Calu3 (cell line): ENCODE data around the gene RPL21. TPM values are rescaled to one million over a fixed set of nuclear protein-coding genes. Genes with fewer than 3 reads are reported as not detected.

ENCODE experiments used
- BruUV-seq: library from RNA; stranded (reverse); fragments of 400-500 nt; replicated peaks from 2 replicates; lab custom pipeline; 2021; lab: Mats Ljungman, UMichigan
- CTCF ChIA-PET: fragments of 300-600 bp; sonication (Branson Sonifier 250); formaldehyde crosslinking; loops from one replicate; lab custom pipeline; 2022; ENCODE audit warnings: antibody characterized with exemption; lab: Charles Lee
- DNase-seq: peaks from one replicate; pipeline ENCODE4 v3.0.0; 2022
- H3K27ac Mint-ChIP-seq: one replicate; pipeline ENCODE4 v1.8.0; 2022; ENCODE audit warnings: mixed read lengths; ENCODE audit not compliant: unreplicated experiment
- H3K27me3 Mint-ChIP-seq: one replicate; pipeline ENCODE4 v1.8.0; 2022; ENCODE audit warnings: mixed read lengths; ENCODE audit not compliant: unreplicated experiment
- H3K36me3 Mint-ChIP-seq: one replicate; pipeline ENCODE4 v1.8.0; 2022; ENCODE audit warnings: mild to moderate bottlenecking, moderate library complexity, mixed read lengths; ENCODE audit not compliant: insufficient read depth, unreplicated experiment
- H3K4me1 Mint-ChIP-seq: one replicate; pipeline ENCODE4 v1.8.0; 2022; ENCODE audit warnings: mild to moderate bottlenecking, low read depth, mixed read lengths; ENCODE audit not compliant: unreplicated experiment
- H3K4me3 Mint-ChIP-seq: one replicate; pipeline ENCODE4 v1.8.0; 2022; ENCODE audit warnings: mild to moderate bottlenecking, low read depth, moderate library complexity, mixed read lengths; ENCODE audit not compliant: unreplicated experiment
- H3K9me3 Mint-ChIP-seq: one replicate; pipeline ENCODE4 v1.8.0; 2022; ENCODE audit warnings: low read depth, mixed read lengths; ENCODE audit not compliant: unreplicated experiment
- intact Hi-C: fragments of 100-400 bp; cut with micrococcal nuclease; formaldehyde crosslinking; loops from one replicate; pipeline ENCODE4 v1.10.0; 2022; ENCODE audit not compliant: unreplicated experiment
- total RNA-seq: library from RNA; stranded (reverse); gene quantifications from 2 replicates; pipeline ENCODE4 v1.2.3, GENCODE V29; 2022
- TF ChIP-seq, protein P1 (sequence below): fragments of 200-600 bp; IDR thresholded peaks from one replicate; pipeline ENCODE4 v1.8.0; 2022; ENCODE audit warnings: antibody characterized with exemption; ENCODE audit not compliant: unreplicated experiment

RPL21 gene
- total RNA-seq, 1 experiment from 2014 or later, result 434 TPM

GRCh38 chr13:27233964-27234363 lies 17.4 kb upstream of the RPL21 start:
- intact Hi-C loops, result no loop called here
- BruUV-seq, result no TSS peak
- Mint-ChIP-seq H3K36me3 (no peaks in the 10 kb centered on the region), H3K4me1 (no peaks in the 10 kb centered on the region), H3K27me3 (no peaks in the 10 kb centered on the region), H3K4me3 (no peak overlapping the region), H3K27ac (no peak overlapping the region), H3K9me3 (peaks cover 3% of the 10 kb centered on the region)
- CTCF ChIA-PET, result no interaction called here
- no peak for DNase-seq
- TF ChIP-seq, protein P1, sequence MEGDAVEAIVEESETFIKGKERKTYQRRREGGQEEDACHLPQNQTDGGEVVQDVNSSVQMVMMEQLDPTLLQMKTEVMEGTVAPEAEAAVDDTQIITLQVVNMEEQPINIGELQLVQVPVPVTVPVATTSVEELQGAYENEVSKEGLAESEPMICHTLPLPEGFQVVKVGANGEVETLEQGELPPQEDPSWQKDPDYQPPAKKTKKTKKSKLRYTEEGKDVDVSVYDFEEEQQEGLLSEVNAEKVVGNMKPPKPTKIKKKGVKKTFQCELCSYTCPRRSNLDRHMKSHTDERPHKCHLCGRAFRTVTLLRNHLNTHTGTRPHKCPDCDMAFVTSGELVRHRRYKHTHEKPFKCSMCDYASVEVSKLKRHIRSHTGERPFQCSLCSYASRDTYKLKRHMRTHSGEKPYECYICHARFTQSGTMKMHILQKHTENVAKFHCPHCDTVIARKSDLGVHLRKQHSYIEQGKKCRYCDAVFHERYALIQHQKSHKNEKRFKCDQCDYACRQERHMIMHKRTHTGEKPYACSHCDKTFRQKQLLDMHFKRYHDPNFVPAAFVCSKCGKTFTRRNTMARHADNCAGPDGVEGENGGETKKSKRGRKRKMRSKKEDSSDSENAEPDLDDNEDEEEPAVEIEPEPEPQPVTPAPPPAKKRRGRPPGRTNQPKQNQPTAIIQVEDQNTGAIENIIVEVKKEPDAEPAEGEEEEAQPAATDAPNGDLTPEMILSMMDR, result no peak

- TF ChIP-seq, protein P1, result no peak
- no peak for DNase-seq
- H3K27ac Mint-ChIP-seq, result no peak overlapping the region
- peaks cover 3% of the 10 kb centered on the region for H3K9me3 Mint-ChIP-seq
- H3K4me3 Mint-ChIP-seq, result no peak overlapping the region
- CTCF ChIA-PET, result interaction anchor here (0.7 kb wide), 2 partner anchors 44 to 1002 kb away, joined by 4 to 5 read pairs; no protein-coding TSS in a partner anchor
- H3K27me3 Mint-ChIP-seq, result no peaks in the 10 kb centered on the region
- intact Hi-C loops, result no loop called here
- BruUV-seq, result no TSS peak
- H3K4me1 Mint-ChIP-seq, result no peaks in the 10 kb centered on the region
- no peaks in the 10 kb centered on the region for H3K36me3 Mint-ChIP-seq
These were observed 14.9 kb upstream of the RPL21 start for GRCh38 chr13:27236478-27236877.

- Mint-ChIP-seq H3K4me3 (no peak overlapping the region), H3K27me3 (no peaks in the 10 kb centered on the region), H3K36me3 (no peaks in the 10 kb centered on the region), H3K27ac (no peak overlapping the region), H3K9me3 (no peaks in the 10 kb centered on the region), H3K4me1 (no peaks in the 10 kb centered on the region)
- DNase-seq, result no peak
- TF ChIP-seq, protein P1, result no peak
- no TSS peak for BruUV-seq
- intact Hi-C loops, result no loop called here
- CTCF ChIA-PET, result no interaction called here
These were observed 8.7 kb upstream of the RPL21 start for GRCh38 chr13:27242702-27243101.

DNA sequence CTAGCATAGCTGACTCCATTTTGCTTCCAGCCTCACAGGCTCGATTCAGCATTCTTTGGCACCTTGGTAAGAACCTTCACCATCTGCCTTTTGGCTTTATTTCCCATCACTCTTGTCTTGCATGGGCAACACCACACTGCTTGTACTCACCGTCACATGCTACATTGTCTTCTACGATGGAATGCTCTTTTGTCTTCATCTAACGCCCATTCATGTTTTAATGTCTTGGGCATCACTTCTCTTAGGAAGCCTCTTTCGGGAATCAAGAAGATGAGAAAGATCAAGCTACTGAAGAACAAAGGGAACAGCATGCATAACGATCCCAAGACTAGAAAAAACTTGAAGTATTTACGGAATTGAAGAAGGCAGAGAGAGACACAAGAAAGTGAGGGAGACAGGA lies 5.7 kb upstream of the RPL21 start:
- intact Hi-C loops, result no loop called here
- peaks cover 2% of the 10 kb centered on the region for H3K36me3 Mint-ChIP-seq

More for the DNA sequence above, 5.7 kb upstream of the RPL21 start:
- H3K27ac Mint-ChIP-seq, result no peak overlapping the region
- no peaks in the 10 kb centered on the region for H3K9me3 Mint-ChIP-seq
- CTCF ChIA-PET, result no interaction called here
- TF ChIP-seq, protein P1, result no peak
- H3K27me3 Mint-ChIP-seq, result no peaks in the 10 kb centered on the region
- DNase-seq, result no peak
- BruUV-seq, result no TSS peak
- H3K4me3 Mint-ChIP-seq, result no peak overlapping the region
- H3K4me1 Mint-ChIP-seq, result no peaks in the 10 kb centered on the region
